ENCODE measurements around the gene IGF1R. TPM values are rescaled to one million over a fixed set of nuclear protein-coding genes. Genes with fewer than 3 reads are reported as not detected.

Gene IGF1R
- total RNA-seq, 1 experiment from 2014 or later = 71.3 TPM

DNA sequence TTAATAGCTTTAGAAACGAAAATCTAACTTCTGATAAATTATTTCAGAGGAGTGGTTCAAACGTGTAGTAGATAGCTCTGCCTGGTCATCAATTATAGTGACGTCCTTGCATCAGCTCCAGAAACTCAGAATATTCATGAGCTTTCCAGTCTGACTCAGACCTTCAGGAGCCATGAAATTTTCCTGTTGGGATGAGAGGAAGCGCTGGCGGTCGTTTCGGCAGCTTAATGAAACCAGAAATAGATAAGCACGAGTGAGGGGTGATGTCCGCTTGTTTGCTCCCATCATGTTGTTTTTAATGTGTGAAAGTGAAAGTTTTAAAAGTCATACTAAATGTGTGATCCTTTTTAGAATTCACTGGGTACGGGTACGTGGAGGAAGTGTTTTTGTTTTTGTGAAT lies 218.2 kb downstream of the IGF1R start:
- BruUV-seq (replicated peaks) = no TSS peak
- ChIA-PET CTCF (no interaction called here), POLR2A (ENCODE audit: unreplicated experiment) (no interaction called here)
- Histone ChIP-seq H3K9me2 (ENCODE audit: insufficient read depth) (no peaks in the 10 kb centered on the region), H3K27ac (no peak overlapping the region), H4K20me1 (ENCODE audit: insufficient read depth) (no peaks in the 10 kb centered on the region), H3F3A (ENCODE audit: insufficient read depth, low read depth) (peaks cover 11% of the 10 kb centered on the region; the same call in 1 of the 2 replicates), H3K36me3 (ENCODE audit: low read depth) (no peaks in the 10 kb centered on the region), H3K9me3 (ENCODE audit: insufficient read depth, low read depth) (no peaks in the 10 kb centered on the region), H2AFZ (no peak overlapping the region), H3K4me1 (replicated peaks; ENCODE audit: insufficient read depth) (peaks cover 32% of the 10 kb centered on the region), H3K27me3 (ENCODE audit: insufficient read depth, low read depth) (no peaks in the 10 kb centered on the region), H3K79me2 (ENCODE audit: low read depth) (peaks cover 99% of the 10 kb centered on the region), H3K4me2 (no peak overlapping the region), H3K4me3 (no peak overlapping the region)
- intact Hi-C loops (cut with micrococcal nuclease; ENCODE audit: unreplicated experiment) = no loop called here
- TF ChIP-seq, protein P1, sequence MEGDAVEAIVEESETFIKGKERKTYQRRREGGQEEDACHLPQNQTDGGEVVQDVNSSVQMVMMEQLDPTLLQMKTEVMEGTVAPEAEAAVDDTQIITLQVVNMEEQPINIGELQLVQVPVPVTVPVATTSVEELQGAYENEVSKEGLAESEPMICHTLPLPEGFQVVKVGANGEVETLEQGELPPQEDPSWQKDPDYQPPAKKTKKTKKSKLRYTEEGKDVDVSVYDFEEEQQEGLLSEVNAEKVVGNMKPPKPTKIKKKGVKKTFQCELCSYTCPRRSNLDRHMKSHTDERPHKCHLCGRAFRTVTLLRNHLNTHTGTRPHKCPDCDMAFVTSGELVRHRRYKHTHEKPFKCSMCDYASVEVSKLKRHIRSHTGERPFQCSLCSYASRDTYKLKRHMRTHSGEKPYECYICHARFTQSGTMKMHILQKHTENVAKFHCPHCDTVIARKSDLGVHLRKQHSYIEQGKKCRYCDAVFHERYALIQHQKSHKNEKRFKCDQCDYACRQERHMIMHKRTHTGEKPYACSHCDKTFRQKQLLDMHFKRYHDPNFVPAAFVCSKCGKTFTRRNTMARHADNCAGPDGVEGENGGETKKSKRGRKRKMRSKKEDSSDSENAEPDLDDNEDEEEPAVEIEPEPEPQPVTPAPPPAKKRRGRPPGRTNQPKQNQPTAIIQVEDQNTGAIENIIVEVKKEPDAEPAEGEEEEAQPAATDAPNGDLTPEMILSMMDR (conservative IDR thresholded peaks at IDR 0.05) = no peak
- no peak for TF ChIP-seq EZH2 (IDR thresholded peaks at IDR 0.05; ENCODE audit: low read depth)
- DNase-seq = no peak

DNA sequence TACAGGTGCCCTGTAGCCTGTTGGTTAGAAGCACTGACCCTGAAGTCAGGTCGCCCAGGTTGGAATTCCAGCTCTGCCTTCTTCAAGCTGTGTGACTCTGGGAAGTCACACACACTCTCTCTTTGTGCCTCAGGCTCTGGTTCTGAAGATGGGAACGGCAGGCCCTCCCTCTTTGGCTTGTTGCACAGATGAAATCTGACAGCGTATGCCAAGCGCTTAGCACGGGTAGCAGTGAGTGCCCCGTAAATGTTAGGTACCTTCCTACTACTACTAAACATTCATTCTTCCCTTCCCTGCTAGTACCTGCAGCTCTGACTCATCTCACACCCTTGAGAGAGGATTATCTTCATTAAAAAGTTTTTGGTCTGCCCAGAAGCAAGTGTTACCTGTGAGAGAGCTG lies 220.2 kb downstream of the IGF1R start:
- peaks cover 87% of the 10 kb centered on the region for H3K79me2 ChIP-seq (ENCODE audit: low read depth)
- TF ChIP-seq, protein P1 (conservative IDR thresholded peaks at IDR 0.05) = no peak
- no peak for TF ChIP-seq EZH2 (IDR thresholded peaks at IDR 0.05; ENCODE audit: low read depth)
- intact Hi-C loops (cut with micrococcal nuclease; ENCODE audit: unreplicated experiment) = no loop called here
- H3K36me3 ChIP-seq (ENCODE audit: low read depth) = no peaks in the 10 kb centered on the region
- peak overlapping the region; percentile 39 for H3K4me2 ChIP-seq
- no peaks in the 10 kb centered on the region for H3K27me3 ChIP-seq (ENCODE audit: insufficient read depth, low read depth)
- peaks cover 31% of the 10 kb centered on the region for H3F3A ChIP-seq (ENCODE audit: insufficient read depth, low read depth)
- peak in 1 of 2 experiments; percentile 77 for DNase-seq
- peak overlapping the region; percentile 44 for H3K27ac ChIP-seq
- BruUV-seq (replicated peaks) = no TSS peak
- ChIA-PET CTCF (interaction anchor here (0.6 to 0.8 kb wide), 3 partner anchors 11 to 409 kb away, joined by 3 to 5 read pairs (median 3); no protein-coding TSS in a partner anchor), POLR2A (ENCODE audit: unreplicated experiment) (interaction anchor here (0.6 kb wide), 1 partner anchor 10 kb away, joined by 5 read pairs; no protein-coding TSS in a partner anchor)
- no peaks in the 10 kb centered on the region for H3K9me3 ChIP-seq (ENCODE audit: insufficient read depth, low read depth)
- H3K9me2 ChIP-seq (ENCODE audit: insufficient read depth) = no peaks in the 10 kb centered on the region
- H3K4me1 ChIP-seq (replicated peaks; ENCODE audit: insufficient read depth) = peaks cover 50% of the 10 kb centered on the region
- no peaks in the 10 kb centered on the region for H4K20me1 ChIP-seq (ENCODE audit: insufficient read depth)
- no peak overlapping the region for H3K4me3 ChIP-seq
- no peak overlapping the region for H2AFZ ChIP-seq

DNA sequence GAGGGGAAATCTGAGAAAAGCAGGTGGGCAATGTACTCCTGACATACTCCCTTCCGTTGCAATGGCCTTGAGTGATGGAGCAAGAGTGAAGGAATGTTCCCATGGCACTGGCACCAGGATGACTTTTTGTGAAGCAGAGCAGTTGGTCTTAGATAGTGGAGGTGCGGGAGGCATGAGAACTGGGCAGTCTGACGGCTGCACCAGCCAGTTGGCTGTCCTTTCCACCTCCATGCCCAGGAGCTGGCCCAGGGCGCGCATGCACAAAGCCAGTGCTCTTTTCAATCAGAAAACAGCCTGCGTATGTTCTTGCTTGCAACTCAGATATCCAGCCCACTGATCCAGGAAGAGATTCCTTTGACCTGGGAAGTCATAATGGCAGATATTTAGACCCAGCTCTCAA lies 222.4 kb downstream of the IGF1R start:
- Histone ChIP-seq H4K20me1 (ENCODE audit: insufficient read depth) (no peaks in the 10 kb centered on the region), H3K79me2 (ENCODE audit: low read depth) (peaks cover 83% of the 10 kb centered on the region)
- no TSS peak for BruUV-seq (replicated peaks)

More for the DNA sequence above, 222.4 kb downstream of the IGF1R start:
- H3K36me3 ChIP-seq (ENCODE audit: low read depth) = no peaks in the 10 kb centered on the region
- H3K4me1 ChIP-seq (replicated peaks; ENCODE audit: insufficient read depth) = peaks cover 71% of the 10 kb centered on the region
- H3K4me2 ChIP-seq = no peak overlapping the region
- ChIA-PET POLR2A (ENCODE audit: unreplicated experiment) (no interaction called here), CTCF (no interaction called here)
- no peaks in the 10 kb centered on the region for H3K27me3 ChIP-seq (ENCODE audit: insufficient read depth, low read depth)
- no peak overlapping the region for H3K4me3 ChIP-seq
- H3K9me2 ChIP-seq (ENCODE audit: insufficient read depth) = no peaks in the 10 kb centered on the region
- H3K9me3 ChIP-seq (ENCODE audit: insufficient read depth, low read depth) = no peaks in the 10 kb centered on the region
- TF ChIP-seq, protein P1 (conservative IDR thresholded peaks at IDR 0.05) = no peak
- TF ChIP-seq EZH2 (IDR thresholded peaks at IDR 0.05; ENCODE audit: low read depth) = no peak
- peaks cover 37% of the 10 kb centered on the region for H3F3A ChIP-seq (ENCODE audit: insufficient read depth, low read depth)
- H2AFZ ChIP-seq = no peak overlapping the region
- H3K27ac ChIP-seq = no peak overlapping the region
- intact Hi-C loops (cut with micrococcal nuclease; ENCODE audit: unreplicated experiment) = no loop called here
- no peak for DNase-seq
